HG02884 (cell line): ENCODE results near the gene DNM1.

Experiments
- ATAC-seq: cut with Tn5 transposase; IDR thresholded peaks from one replicate; pipeline ENCODE4 v1.9.1; 2021; ENCODE audit warnings: mild to moderate bottlenecking, moderate library complexity; ENCODE audit not compliant: unreplicated experiment

The DNM1 gene

DNA sequence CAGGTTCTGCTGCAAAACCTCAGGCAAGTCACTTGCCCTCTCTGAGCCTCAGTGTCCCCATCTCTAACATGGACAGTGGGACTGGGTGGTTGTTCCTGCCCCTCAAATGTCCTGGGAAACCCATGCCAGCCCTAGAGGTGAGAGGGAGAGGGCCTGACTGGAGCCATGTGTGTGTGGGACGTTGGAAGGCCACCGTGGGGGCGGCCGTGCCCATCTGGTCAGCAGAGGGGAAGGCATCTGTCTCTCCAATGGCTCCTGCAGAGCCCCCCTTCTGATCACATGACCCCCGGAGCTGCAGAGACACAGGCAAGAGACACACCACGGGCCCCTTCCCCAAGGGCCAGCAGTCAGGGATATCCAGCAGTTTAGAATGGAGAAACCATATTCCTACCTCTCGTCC lies 1.7 kb downstream of the DNM1 start:
- no peak for ATAC-seq

DNA sequence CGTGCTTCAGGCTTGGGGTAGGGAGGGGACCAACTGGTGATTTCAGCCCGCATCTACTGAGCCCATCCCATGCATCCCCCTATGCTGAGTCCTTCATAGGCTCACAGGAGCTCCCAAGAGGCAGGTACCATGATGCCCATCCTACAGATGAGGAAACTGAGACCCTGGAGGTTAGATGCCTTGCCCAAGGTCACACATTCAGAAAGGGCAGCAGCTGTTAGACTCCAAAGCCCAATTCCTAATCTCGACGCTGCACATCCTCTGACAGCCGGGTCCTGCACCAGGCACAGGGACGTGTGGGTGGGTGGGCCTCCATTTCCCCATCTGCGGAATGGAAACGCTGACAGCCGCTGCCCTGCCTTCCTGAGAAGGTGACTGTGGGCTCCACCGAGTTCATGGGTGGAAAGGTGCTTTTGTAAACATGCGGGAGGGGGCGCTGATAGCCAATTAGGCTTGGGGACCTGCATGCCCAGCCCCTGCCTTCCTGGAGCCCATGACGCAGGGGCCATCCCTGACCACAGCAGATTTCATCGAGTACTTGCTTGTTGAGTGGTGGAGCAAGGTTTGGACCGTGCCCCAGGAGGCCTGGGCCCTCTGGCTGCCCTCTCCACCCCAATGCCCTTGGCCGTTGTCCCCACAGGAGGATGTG lies 2.2 kb downstream of the DNM1 start:
- ATAC-seq, result no peak

DNA sequence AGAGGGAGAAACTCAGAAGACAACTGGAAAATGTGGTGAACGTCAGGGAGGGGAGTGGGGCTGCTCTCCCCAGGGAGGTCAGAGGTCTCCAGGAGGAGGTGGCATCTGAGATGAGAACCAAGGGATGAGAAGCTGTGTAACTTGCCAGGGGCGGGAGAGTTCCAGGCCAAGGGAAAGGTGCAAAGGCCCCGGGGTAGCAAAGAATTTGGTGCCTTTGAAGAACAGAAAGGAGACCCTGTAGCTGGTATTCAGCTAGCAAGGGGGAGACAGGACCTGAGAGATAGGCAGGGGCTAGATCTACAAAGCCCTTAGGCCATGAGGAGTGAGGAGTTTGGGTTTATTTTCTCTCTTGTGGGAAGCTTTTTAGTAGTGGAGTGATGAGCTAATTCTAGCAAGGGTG lies 3.3 kb downstream of the DNM1 start:
- ATAC-seq, result no peak

DNA sequence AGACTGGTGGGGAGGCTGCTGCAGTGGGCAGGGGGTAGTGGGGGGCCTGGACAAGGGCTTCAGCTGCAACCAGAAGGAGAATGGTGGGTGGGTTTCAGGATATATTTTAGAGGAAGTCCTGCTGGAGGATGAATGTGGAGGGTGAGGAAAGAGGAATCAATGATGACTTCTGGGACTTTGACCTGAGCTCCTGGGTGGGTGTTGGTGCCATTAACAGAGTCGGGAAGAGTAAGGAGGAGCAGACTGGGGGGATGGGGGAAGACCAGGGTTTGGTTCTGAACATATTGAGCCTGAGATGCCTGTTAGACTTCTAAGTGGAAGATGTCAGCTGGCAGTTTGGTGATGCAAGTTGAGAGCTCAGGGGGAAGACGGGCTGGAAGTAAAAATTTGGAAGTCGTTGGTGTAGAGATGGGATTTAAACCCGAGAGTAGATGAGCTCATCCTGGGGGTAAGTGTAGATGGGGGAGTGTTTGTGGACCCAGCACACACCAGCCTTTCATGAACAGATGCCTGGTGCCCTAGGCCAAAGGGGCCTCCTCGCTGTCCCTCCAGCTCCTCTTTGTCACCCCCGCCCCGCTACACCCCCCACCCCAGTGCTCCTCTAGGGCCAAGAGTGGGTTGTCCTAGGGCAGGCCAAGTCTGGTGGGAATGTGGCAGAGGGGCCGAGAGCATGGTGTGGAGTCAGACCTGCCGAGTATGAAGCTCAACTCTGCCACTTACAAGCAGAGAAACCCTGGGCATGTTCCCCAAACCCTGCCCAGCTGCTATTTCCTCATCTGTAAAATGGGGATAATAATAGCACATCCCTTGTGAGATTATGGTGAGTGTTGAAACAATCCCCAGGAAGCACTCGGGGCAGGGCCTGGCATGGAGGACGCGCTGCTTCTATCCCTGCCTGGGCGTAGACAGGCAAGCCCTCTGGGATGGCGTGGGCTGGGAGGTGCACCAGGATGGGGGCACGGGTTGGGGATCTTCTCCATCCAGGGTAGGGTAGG lies 4.0 kb downstream of the DNM1 start:
- ATAC-seq, result no peak

- no peak for ATAC-seq
Observed at GRCh38 chr9:128208386-128208785, 5.2 kb downstream of the DNM1 start.

- ATAC-seq, result no peak
Observed at GRCh38 chr9:128208946-128209669, 5.9 kb downstream of the DNM1 start.

DNA sequence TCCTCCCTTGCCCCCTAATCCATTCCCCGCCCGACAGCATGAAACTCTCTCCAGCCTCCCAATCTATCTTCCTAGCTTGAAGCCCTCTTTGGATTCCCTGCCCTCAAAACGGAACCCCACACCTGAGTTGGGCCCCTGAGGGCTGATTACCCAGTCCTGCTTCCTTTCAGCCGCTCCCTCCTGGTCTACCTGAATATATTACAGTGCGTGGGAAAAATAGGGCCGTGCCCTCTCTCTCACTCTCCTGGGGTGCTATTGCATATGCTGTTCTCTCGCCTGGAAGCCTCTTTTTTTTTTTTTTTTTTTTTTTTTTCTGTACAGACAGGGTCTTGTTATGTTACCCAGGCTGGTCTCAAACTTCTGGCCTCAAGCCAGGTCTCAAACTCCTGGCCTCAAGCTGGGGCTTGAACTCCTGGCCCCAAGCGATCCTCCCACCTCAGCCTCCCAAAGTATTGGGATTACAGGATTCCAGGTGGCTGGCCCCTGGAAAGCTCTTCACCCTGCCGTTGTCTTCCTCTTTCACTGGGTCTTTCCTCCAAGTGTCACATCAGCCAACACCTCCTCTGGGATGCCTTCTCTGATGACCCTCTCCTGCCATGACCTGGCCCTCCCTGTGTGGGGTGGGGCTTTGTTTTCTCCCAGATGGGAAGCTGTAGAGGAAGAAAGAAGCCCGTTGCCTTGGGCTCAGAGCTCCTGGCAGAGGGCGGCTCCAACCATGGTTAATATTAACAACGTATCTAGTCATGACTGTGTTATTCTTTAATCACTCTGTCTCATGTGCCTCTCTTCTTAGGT lies 8.2 kb downstream of the DNM1 start:
- ATAC-seq, result no peak

DNA sequence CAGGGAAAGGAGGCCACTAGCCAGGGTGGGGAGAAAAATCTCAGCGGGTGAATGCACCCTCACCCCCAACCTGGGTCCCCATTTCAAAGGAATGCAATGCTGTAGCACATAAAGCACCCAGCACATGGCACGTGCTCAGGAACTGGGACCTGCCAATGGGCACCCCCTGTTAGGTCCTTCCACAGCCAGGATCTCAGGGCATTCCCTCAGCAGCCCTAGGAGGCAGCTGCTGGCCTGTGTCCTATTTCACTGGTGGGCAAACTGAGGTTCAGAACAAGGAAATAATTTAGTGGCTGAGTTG lies 8.8 kb downstream of the DNM1 start:
- no peak for ATAC-seq

- ATAC-seq, result no peak
Observed at GRCh38 chr9:128213746-128214497, 10.7 kb downstream of the DNM1 start.

- ATAC-seq, result no peak
Observed at GRCh38 chr9:128214571-128215490, 11.7 kb downstream of the DNM1 start.

- no peak for ATAC-seq
Observed at GRCh38 chr9:128215491-128216409, 12.6 kb downstream of the DNM1 start.

DNA sequence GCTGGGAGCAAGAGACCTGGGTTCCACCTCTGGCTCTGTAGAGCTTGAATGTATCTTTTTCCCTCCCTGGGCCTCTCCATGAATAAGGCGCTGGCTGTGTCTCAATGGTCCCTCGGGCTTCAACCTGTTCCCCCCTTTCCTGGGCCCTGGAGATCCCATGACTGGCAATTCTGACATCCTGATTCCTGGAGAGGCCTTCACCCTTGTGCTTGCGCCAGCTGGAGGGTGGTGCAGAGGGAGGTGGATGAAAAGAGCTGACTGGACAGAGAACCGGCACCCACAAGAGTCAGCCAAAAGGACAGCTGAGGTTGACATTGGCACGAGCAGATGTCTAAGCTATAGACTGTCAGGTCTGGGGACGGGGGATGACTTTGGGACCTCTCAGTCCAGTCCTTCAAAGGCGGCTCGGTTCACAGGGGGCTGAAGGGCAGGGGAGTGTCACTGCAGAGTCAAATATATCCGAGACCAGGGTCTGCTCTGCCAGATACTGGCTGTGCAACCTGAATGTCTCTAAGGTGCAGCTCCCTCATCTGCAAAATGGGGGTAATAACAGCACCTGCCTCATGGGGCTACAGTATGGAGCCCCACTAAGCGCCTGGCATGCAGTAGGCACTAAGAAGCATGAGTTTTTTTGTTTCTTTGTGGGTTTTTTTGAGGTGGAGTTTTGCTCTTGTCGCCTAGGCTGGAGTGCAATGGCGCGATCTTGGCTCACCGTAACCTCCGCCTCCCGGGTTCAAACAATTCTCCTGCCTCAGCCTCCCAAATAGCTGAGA lies 13.8 kb downstream of the DNM1 start:
- ATAC-seq, result no peak

- ATAC-seq, result no peak
Observed at GRCh38 chr9:128218172-128218517, 15.0 kb downstream of the DNM1 start.

- peak; percentile 81 for ATAC-seq
Observed at GRCh38 chr9:128218518-128219389, 15.6 kb downstream of the DNM1 start.

DNA sequence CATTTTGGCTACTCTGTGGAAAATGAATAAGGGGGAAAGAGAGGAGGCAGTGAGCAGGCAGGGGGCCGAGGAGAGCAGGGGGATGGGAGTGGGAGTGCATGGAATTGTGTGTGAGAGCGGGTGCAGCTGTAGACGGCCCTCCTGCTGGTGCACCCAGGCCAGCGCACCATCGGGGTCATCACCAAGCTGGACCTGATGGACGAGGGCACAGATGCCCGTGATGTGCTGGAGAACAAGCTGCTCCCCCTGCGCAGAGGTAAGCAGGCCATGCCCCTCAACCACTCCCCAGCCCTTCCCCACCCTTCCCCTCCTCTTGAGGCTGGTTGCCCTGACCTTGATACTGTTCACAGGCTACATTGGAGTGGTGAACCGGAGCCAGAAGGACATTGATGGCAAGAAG lies 16.7 kb downstream of the DNM1 start:
- no peak for ATAC-seq

DNA sequence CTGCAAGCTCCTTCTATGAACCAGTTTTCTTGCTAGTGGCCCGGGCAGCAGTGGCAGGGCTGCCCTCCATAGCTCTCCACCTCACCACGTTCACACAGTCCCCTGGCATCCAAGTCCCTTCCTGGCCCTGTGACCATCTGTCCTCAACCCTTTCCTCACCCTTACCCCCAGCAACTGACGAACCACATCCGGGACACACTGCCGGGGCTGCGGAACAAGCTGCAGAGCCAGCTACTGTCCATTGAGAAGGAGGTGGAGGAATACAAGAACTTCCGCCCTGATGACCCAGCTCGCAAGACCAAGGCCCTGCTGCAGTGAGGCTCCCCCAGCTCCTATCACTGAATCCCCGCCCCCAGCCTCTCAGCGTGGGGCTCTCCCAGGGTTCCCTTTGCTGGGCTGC lies 18.8 kb downstream of the DNM1 start:
- no peak for ATAC-seq
